ENCODE measurements around the gene TBC1D30. TPM values are rescaled to one million over a fixed set of nuclear protein-coding genes. Genes with fewer than 3 reads are reported as not detected.

TBC1D30 gene
- total and polyA plus RNA-seq, 11 donors, result 0.15 to 2.9 (median 0.67) TPM

- H3K27me3 ChIP-seq, result peaks cover 0 to 3% (median 0%) of the 10 kb centered on the region in 9 donors
- ATAC-seq, result peak in 2 of 4 donors; percentile 69 to 72
- no peak for TF ChIP-seq POLR2A (IDR thresholded peaks at IDR 0.05)
- TF ChIP-seq, protein P1, sequence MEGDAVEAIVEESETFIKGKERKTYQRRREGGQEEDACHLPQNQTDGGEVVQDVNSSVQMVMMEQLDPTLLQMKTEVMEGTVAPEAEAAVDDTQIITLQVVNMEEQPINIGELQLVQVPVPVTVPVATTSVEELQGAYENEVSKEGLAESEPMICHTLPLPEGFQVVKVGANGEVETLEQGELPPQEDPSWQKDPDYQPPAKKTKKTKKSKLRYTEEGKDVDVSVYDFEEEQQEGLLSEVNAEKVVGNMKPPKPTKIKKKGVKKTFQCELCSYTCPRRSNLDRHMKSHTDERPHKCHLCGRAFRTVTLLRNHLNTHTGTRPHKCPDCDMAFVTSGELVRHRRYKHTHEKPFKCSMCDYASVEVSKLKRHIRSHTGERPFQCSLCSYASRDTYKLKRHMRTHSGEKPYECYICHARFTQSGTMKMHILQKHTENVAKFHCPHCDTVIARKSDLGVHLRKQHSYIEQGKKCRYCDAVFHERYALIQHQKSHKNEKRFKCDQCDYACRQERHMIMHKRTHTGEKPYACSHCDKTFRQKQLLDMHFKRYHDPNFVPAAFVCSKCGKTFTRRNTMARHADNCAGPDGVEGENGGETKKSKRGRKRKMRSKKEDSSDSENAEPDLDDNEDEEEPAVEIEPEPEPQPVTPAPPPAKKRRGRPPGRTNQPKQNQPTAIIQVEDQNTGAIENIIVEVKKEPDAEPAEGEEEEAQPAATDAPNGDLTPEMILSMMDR (IDR thresholded peaks at IDR 0.05), result no peak
- DNase-seq, result no peak
- 16 to 30% (median 21%) methylated on average over 4 of the region's 4 CpGs for WGBS, 4 donors
- H3K36me3 ChIP-seq, result no peaks in the 10 kb centered on the region
- no peaks in the 10 kb centered on the region for H3K4me1 ChIP-seq
- H3K27ac ChIP-seq, result no peak overlapping the region
- H3K9me3 ChIP-seq, result no peaks in the 10 kb centered on the region
- intact Hi-C loops (cut with DNase I), result no loop called here
- no peak overlapping the region for H3K4me3 ChIP-seq
Measured at GRCh38 chr12:64900540-64900939, 76.1 kb downstream of the TBC1D30 start.

GRCh38 chr12:64903479-64904152 lies 79.2 kb downstream of the TBC1D30 start:
- ATAC-seq (no peak), DNase-seq (no peak)
- Histone ChIP-seq H3K9me3 (no peaks in the 10 kb centered on the region), H3K4me3 (no peak overlapping the region), H3K36me3 (no peaks in the 10 kb centered on the region), H3K27ac (no peak overlapping the region), H3K4me1 (no peaks in the 10 kb centered on the region), H3K27me3 (peaks cover 0 to 3% (median 0%) of the 10 kb centered on the region in 9 donors)
- WGBS, 4 donors, result 57 to 66% (median 61%) methylated on average over 5 of the region's 5 CpGs
- no peak for TF ChIP-seq POLR2A (IDR thresholded peaks at IDR 0.05)
- TF ChIP-seq, protein P1 (IDR thresholded peaks at IDR 0.05), result no peak
- intact Hi-C loops (cut with DNase I), result no loop called here

DNA sequence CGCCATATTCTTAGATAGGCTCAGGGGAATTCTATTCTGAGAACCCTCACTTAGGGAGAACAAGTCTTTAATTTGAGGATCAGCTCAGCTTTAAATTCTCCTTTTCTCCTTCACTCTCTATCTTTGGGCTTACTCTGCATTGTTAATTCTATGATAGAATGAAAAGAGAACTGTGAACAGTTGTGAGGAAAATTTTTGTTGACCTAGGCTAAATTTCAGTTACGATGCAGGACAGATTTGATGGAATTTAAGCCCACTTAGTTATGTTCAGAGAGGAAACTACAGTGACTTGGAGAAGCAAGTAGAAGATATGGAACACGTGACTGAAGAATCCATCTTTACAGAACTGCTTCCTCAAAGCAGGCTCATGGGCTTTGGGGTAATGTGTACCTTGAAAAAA lies 82.7 kb downstream of the TBC1D30 start:
- no peak for TF ChIP-seq POLR2A (IDR thresholded peaks at IDR 0.05)
- TF ChIP-seq, protein P1 (IDR thresholded peaks at IDR 0.05), result no peak
- Histone ChIP-seq H3K27ac (no peak overlapping the region), H3K9me3 (no peaks in the 10 kb centered on the region), H3K36me3 (no peaks in the 10 kb centered on the region), H3K4me1 (peaks cover 0 to 5% (median 0%) of the 10 kb centered on the region in 12 donors), H3K4me3 (no peak overlapping the region), H3K27me3 (peaks cover 0 to under 1% (median 0%) of the 10 kb centered on the region in 9 donors)
- intact Hi-C loops (cut with DNase I), result no loop called here
- DNase-seq (no peak), ATAC-seq (no peak)
- WGBS, 4 donors, result 86 to 89% (median 88%) methylated on average over 3 of the region's 3 CpGs

DNA sequence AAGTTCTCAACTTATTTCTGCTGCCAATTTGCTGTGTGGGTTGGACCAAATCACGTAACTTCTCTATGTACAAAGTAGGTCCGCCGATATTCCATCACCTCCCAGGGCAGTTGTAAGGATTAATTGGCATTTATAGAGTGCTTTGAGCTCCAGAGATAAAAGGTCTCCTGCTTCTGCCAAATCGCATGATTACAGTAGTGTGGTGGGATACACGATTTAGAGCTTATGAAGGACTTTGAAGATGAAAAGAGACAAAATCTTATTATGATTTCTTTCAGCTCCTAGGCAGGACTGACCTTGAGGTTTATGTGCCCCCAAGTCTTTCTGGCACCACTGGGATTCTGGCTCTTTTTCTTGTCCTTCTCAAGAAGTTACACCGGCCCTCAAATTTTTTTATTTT lies 84.7 kb downstream of the TBC1D30 start:
- no peak for DNase-seq
- no peak for ATAC-seq
- H3K4me1 ChIP-seq, result peaks cover 0 to 9% (median 0%) of the 10 kb centered on the region in 12 donors
- H3K27me3 ChIP-seq, result no peaks in the 10 kb centered on the region
- no peaks in the 10 kb centered on the region for H3K36me3 ChIP-seq
- intact Hi-C loops (cut with DNase I), result no loop called here
- no peak overlapping the region for H3K27ac ChIP-seq
- 85 to 89% (median 88%) methylated on average over 6 of the region's 6 CpGs for WGBS, 4 donors
- TF ChIP-seq, protein P1 (IDR thresholded peaks at IDR 0.05), result no peak
- no peak for TF ChIP-seq POLR2A (IDR thresholded peaks at IDR 0.05)
- H3K9me3 ChIP-seq, result no peaks in the 10 kb centered on the region
- no peak overlapping the region for H3K4me3 ChIP-seq
